DMS 273 (cell line): ENCODE data around the gene COQ10B.
"Not testable (repeated sequence)": the region's sequence is repeated elsewhere in the genome, so short reads cannot be mapped to it uniquely, and the experiment has no call there.

Source experiments
- DNase-seq: peaks from one replicate; lab custom pipeline; 2025; ENCODE audit not compliant: unreplicated experiment; lab: John Stamatoyannopoulos, UW

COQ10B gene

GRCh38 chr2:197450465-197450864 lies 2.9 kb upstream of the COQ10B start:
- peak; percentile 67 for DNase-seq

GRCh38 chr2:197450935-197451358 lies 2.4 kb upstream of the COQ10B start:
- DNase-seq: peak; percentile 33

- DNase-seq: no peak
Observed at GRCh38 chr2:197452754-197453122, 614 bp upstream of the COQ10B start.

- DNase-seq: peak; percentile 97
Observed at GRCh38 chr2:197453914-197454398, 604 bp downstream of the COQ10B start.

- no peak for DNase-seq
Observed at GRCh38 chr2:197454923-197455322, 1.6 kb downstream of the COQ10B start.

- no peak for DNase-seq
Observed at GRCh38 chr2:197455428-197455827, 2.1 kb downstream of the COQ10B start.

GRCh38 chr2:197460649-197461048 lies 7.3 kb downstream of the COQ10B start:
- DNase-seq: no peak

GRCh38 chr2:197461057-197461456 lies 7.7 kb downstream of the COQ10B start:
- DNase-seq: no peak

GRCh38 chr2:197464175-197464574 lies 10.8 kb downstream of the COQ10B start:
- no peak for DNase-seq

- DNase-seq: no peak
Observed at GRCh38 chr2:197472166-197472565, 18.8 kb downstream of the COQ10B start.

GRCh38 chr2:197477797-197478196 lies 24.4 kb downstream of the COQ10B start:
- DNase-seq: no peak

GRCh38 chr2:197480165-197481036 lies 27.0 kb downstream of the COQ10B start:
- DNase-seq: no peak

GRCh38 chr2:197484248-197484647 lies 30.9 kb downstream of the COQ10B start:
- DNase-seq: not testable (repeated sequence)

GRCh38 chr2:197486175-197486574 lies 32.8 kb downstream of the COQ10B start:
- peak; percentile 13 for DNase-seq

- DNase-seq: no peak
Observed at GRCh38 chr2:197487385-197487784, 34.0 kb downstream of the COQ10B start.

- DNase-seq: no peak
Observed at GRCh38 chr2:197495433-197496134, 42.2 kb downstream of the COQ10B start.

GRCh38 chr2:197496695-197497094 lies 43.3 kb downstream of the COQ10B start:
- DNase-seq: no peak

- no peak for DNase-seq
Observed at GRCh38 chr2:197497326-197497725, 44.0 kb downstream of the COQ10B start.

GRCh38 chr2:197498235-197498936 lies 45.0 kb downstream of the COQ10B start:
- DNase-seq: peak; percentile 19

- DNase-seq: peak; percentile 66
Observed at GRCh38 chr2:197498937-197499593, 45.7 kb downstream of the COQ10B start.
